ENCODE measurements around the gene FAM162A.

The FAM162A gene

DNA sequence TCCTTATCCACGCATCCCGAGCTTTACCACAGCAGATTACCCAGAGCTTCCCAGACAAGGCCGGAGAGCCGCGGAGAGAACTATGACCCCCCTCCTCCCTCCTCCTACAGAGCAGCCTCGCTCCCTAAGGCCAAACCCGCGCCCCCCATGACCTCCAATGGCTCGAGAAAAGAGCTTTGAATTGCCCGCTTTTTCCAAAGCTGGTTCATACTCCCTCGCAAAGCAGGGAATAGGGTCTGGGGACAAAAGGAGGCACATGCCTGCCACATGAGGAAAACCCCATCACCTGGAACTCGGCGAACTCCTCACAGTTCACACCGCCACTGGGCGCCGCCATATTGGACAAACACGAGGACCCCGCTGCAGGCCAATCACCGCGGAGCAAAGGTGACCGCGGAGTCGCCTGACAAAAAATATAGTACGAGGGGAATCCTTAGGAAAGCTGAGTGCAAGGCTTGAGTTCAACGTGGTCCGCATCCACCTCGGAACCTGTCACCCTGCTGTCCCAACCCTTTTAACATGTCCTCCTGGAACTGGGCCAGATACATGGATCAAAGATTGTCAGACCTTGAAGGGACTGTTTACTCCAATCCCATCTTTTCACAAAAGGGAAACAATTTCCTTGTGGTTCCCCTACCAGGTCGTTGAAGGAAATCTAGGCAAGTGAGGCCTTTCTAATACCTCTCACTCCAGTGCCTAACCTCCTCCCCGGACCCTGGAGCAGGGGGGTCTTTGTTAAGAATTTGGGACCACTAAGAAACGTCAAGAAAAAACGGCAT, 905 bp upstream of the FAM162A start, which contains the start of gene MIX23:
TSS of gene MIX23 (minus strand) at position 344 of the 779 bp plus-strand sequence. CDS start at position 337, 7 bp downstream.
- DNase-seq (ENCODE audit: low spot score): peak; percentile 81
- in situ Hi-C loops (cut with MboI; ENCODE audit: low sequenced_read_pairs, unreplicated experiment): no loop called here
- TF ChIP-seq CTCF (IDR thresholded peaks at IDR 0.05; ENCODE audit: borderline replicate concordance, control extremely low read depth, extremely low read depth, insufficient read depth, missing control alignments): no peak

DNA sequence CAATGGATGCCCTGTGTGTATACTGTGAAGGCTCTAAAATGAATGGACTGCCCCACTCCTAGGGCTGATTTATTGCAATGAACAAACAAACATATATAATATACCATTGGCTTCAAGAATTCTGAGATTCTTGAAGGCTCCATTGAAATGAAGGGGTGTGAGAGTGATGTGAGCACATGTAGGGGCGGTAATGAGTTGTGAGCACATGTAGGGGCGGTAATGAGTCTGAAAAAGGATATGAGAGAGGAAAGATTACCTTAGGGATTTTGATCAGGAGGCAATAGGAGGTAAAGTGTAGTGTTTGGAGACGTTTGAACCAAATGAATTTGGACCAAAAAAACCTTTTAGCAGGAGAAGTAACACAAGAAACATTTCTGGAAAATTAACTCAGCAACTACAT, 3.7 kb downstream of the FAM162A start:
- in situ Hi-C loops (cut with MboI; ENCODE audit: low sequenced_read_pairs, unreplicated experiment): no loop called here
- TF ChIP-seq CTCF (IDR thresholded peaks at IDR 0.05; ENCODE audit: borderline replicate concordance, control extremely low read depth, extremely low read depth, insufficient read depth, missing control alignments): no peak
- no peak for DNase-seq (ENCODE audit: low spot score)

DNA sequence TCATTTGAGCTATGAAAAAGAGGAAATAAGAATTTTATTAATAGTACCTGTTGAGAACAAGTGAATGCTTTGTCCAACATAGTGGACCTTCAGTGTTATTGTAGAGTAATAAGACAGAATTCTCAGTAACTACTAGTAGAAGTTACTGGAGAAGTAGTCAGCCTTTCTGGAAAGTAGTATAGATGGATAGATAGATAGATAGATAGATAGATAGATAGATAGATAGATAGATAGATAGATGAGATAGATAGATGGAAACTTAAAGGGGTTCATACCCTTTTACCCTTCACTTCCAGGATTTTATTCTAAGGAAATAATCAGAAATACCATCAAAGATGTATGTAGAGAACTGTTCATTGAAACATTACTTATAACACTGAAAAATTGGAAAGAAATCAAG, 5.2 kb downstream of the FAM162A start:
- no peak for DNase-seq (ENCODE audit: low spot score)
- no peak for TF ChIP-seq CTCF (IDR thresholded peaks at IDR 0.05; ENCODE audit: borderline replicate concordance, control extremely low read depth, extremely low read depth, insufficient read depth, missing control alignments)
- in situ Hi-C loops (cut with MboI; ENCODE audit: low sequenced_read_pairs, unreplicated experiment): no loop called here

DNA sequence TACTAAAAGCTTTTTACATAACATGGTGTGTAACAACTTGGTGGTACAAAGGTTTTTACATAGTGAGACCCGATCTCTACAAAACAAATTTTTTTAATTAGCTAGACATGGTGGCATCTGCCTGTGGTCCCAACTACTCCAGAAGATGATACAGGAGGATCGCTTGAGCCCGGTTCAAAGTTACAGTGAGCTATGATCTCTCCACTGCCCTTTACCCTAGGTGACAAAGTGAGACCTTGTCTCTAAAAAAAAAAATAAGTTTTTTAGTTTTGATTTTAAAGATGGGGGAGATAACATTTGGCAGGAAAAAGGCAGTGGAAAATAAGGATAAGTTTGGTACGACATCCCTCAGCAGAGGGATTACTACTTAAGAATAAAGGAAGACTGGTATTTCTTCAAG, 5.9 kb downstream of the FAM162A start:
- in situ Hi-C loops (cut with MboI; ENCODE audit: low sequenced_read_pairs, unreplicated experiment): loop anchor here (10.0 kb wide), 1 partner anchor 295 kb away; the partner anchor contains the start of gene PARP14
- no peak for TF ChIP-seq CTCF (IDR thresholded peaks at IDR 0.05; ENCODE audit: borderline replicate concordance, control extremely low read depth, extremely low read depth, insufficient read depth, missing control alignments)
- no peak for DNase-seq (ENCODE audit: low spot score)

GRCh38 chr3:122390665-122391064, 6.7 kb downstream of the FAM162A start:
- DNase-seq (ENCODE audit: low spot score): no peak
- TF ChIP-seq CTCF (IDR thresholded peaks at IDR 0.05; ENCODE audit: borderline replicate concordance, control extremely low read depth, extremely low read depth, insufficient read depth, missing control alignments): no peak
- in situ Hi-C loops (cut with MboI; ENCODE audit: low sequenced_read_pairs, unreplicated experiment): loop anchor here (10.0 kb wide), 1 partner anchor 294 kb away; the partner anchor contains the start of gene PARP14

DNA sequence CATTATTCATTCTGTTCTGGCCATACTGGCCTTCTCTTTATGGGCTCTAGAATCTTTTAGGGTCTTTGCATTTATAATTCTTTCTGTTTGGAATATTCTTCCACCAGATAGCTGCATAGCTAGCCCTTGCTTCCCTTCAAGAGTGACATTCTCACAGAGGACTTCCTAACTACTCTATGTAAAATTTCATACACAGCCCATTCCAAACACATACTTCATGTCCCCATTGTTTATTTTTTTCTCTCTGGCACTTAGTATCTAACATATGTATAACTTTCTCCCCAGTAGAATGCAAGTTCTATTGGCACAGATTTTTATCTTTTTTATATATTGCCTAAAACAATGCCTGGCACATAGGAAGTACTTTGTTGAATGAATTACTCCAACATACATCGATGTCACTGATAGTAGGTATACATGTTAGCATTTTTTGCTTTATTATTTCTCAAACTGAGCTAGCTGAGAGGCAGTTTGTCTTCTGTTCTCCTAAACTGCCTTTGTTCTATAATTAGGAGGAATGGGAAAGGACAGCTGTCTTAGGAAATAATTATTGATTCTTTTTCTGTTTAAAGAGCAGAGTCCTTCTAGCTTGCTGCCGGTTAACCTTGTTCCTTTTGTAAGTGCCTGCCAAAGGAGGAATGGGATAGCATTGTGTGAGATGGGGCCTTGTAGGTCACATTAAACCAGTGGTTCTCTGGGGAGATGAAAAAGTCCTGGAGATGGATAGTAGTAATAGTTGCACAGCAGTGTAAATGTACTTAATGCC, 7.9 kb downstream of the FAM162A start:
- in situ Hi-C loops (cut with MboI; ENCODE audit: low sequenced_read_pairs, unreplicated experiment): loop anchor here (10.0 kb wide), 1 partner anchor 293 kb away; the partner anchor contains the start of gene PARP14
- no peak for TF ChIP-seq CTCF (IDR thresholded peaks at IDR 0.05; ENCODE audit: borderline replicate concordance, control extremely low read depth, extremely low read depth, insufficient read depth, missing control alignments)
- no peak for DNase-seq (ENCODE audit: low spot score)
